Stimulated activated effector memory CD8-positive, alpha-beta T cell treated with anti-CD3 and anti-CD28 coated beads, Interleukin-12 subunit alpha, Interleukin-12 subunit beta, amount 100 ng/mL, for 72 hours (primary cell): ENCODE results near the gene UGT1A8.
A peak's percentile ranks its signal among the peaks of the same experiment; 100 is the strongest.

Experiments used
- ATAC-seq: fragments of 150-1000 bp; cut with Tn5 transposase; 2 replicates; pipeline ENCODE4 v1.10.0; 2021
- DNase-seq, 2 donors: peaks; one replicate each; pipeline ENCODE4 v3.0.0; 2021 to 2022; ENCODE audit warnings: low spot score in 2 of 2
- H3K27ac Mint-ChIP-seq: one replicate; pipeline ENCODE4 v1.8.0; 2022; ENCODE audit warnings: mild to moderate bottlenecking, mixed read lengths
- H3K36me3 Mint-ChIP-seq: one replicate; pipeline ENCODE4 v1.8.0; 2022; ENCODE audit warnings: mild to moderate bottlenecking, mixed read lengths
- H3K4me1 Mint-ChIP-seq: one replicate; pipeline ENCODE4 v1.8.0; 2022; ENCODE audit warnings: mixed read lengths
- H3K4me3 Mint-ChIP-seq: one replicate; pipeline ENCODE4 v1.8.0; 2022; ENCODE audit warnings: mild to moderate bottlenecking, mixed read lengths
- H3K9me3 Mint-ChIP-seq: one replicate; pipeline ENCODE4 v1.8.0; 2022; ENCODE audit warnings: mixed read lengths

The UGT1A8 gene

DNA sequence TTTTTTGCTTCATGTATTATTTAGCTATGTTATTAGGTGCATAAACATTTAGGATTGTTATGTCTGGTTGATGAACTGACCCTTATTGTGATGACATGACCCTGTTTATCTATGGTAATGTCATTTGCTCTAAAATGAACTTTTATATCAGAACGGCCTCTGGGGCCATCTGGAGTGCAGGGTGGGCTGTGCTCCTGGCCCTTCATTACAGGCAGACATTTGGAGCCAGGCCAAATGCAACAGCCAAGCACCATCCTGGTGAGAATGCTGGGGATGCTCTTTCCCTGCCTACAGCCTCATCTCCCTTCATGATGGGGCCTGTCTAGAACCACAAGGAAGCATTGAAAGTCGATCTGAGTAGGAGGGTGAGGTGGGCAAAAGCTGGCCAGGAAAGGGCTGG is 198.9 kb downstream of the UGT1A8 start:
- Mint-ChIP-seq H3K27ac (no peak overlapping the region), H3K36me3 (no peaks in the 10 kb centered on the region)
- no peak for ATAC-seq

DNA sequence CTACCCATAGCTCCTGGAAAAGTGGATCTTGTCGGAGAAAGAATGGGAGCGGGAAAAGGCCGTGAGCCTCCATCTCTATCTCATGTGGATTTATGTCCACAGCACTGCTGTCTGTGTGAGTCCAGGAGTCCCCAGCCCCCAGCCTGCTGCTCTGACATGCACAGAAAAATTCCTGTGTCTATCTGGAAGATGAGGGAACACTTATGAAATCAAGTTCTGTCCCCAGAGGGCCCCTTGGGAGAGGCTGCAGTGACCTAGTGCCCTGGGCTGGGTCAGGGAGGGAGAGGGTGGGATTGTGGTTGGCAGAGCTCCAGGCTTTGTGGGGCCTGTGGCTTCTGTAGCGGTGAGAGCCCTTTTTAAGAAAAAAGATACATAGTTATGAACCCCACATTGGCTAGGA is 199.3 kb downstream of the UGT1A8 start:
- Mint-ChIP-seq H3K27ac (no peak overlapping the region), H3K36me3 (no peaks in the 10 kb centered on the region), H3K9me3 (no peaks in the 10 kb centered on the region), H3K4me1 (peaks cover 4% of the 10 kb centered on the region), H3K4me3 (no peak overlapping the region)
- ATAC-seq (no peak), DNase-seq (no peak)

More for the DNA sequence above, 198.9 kb downstream of the UGT1A8 start:
- Mint-ChIP-seq H3K4me1 (peaks cover 4% of the 10 kb centered on the region), H3K4me3 (no peak overlapping the region), H3K9me3 (no peaks in the 10 kb centered on the region)
- DNase-seq: no peak

GRCh38 chr2:233817361-233817911 is 200.0 kb downstream of the UGT1A8 start:
- ATAC-seq (no peak), DNase-seq (no peak)
- Mint-ChIP-seq H3K4me1 (peaks cover 4% of the 10 kb centered on the region), H3K27ac (no peak overlapping the region), H3K4me3 (no peak overlapping the region), H3K9me3 (no peaks in the 10 kb centered on the region), H3K36me3 (no peaks in the 10 kb centered on the region)

DNA sequence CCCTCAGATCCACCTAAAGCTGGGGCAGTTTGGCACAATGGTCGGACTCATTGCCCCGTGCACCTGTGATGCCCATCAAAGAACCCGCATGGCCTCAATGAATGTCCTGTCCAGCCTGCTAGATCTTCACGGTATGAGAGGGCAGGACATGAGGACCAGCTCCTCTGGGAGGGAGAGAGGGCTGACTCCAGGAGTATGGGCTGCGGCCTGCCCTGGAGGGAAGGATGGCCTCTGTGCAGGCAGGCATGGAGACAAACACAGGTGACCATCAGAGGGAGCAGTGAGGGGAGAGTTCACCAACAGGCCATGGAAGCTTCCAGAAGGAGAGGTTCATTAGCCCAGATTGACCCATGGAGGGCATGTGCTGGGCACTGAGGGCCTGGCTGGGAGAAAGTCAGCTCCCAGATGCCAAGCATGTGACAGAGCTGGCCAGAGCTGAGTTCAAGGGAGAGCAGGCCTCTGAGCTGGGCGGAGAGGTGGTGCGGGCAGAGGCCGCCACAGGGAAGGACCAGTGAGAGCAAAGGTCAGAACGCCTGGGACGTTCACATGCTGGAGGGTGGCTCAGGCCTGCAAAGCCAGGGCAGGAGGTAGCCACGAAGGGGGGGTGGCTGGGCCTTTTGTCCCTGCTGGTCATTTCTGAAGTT is 200.7 kb downstream of the UGT1A8 start:
- H3K9me3 Mint-ChIP-seq: no peaks in the 10 kb centered on the region
- H3K36me3 Mint-ChIP-seq: no peaks in the 10 kb centered on the region
- H3K27ac Mint-ChIP-seq: no peak overlapping the region
- H3K4me3 Mint-ChIP-seq: no peak overlapping the region
- ATAC-seq: no peak
- DNase-seq: no peak
- peaks cover 4% of the 10 kb centered on the region for H3K4me1 Mint-ChIP-seq

DNA sequence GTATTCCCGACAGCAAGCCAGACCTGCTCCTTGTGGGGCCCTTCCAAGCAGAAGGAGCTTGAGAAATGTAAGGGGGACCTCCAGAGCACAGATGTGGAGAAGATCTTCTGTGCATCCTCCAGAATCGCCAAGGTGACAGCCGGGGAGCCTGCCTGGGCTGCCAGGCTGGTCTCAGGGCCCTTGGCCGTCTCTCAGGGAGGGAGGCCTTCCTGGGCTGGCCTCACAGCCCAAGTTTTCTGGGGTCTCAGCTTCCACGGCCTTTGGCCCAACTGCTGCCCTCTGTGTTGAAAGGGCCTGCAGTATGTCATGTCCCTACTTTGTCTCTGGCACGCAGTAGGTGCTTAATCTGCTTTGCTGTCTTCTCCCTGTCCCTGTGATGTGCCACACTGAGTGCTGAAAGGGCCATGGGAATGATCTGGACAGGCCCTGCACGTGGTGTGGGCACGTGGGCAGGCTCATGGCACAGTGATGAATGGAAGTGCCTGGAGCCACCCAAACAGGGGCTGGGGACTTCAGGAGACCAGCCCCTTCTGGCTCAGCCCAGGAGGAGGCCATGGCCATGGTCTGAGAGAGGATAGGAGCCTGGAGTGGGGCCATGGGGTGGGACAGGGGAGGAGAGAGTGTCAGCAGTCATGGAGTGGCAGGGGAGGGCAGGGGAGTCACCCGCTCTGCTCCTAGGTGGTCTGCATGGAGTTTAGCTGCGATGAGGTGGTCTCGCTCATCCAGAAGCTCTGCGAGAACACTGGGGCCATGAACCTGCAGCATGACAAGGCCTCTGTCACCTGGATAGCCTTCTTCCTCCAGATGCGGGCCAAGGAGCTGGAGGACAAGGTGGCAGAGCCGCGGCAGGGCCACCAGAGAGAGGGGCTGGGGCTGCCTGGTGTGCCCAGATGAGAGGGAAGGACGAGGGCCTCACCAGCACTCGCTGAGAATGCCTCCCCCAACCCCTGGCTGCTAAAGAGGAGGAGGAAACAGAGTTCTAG is 201.5 kb downstream of the UGT1A8 start:
- Mint-ChIP-seq H3K36me3 (no peaks in the 10 kb centered on the region), H3K9me3 (no peaks in the 10 kb centered on the region), H3K27ac (no peak overlapping the region), H3K4me1 (peaks cover 4% of the 10 kb centered on the region), H3K4me3 (no peak overlapping the region)
- DNase-seq (no peak), ATAC-seq (no peak)

- no peak overlapping the region for H3K4me3 Mint-ChIP-seq
- no peaks in the 10 kb centered on the region for H3K9me3 Mint-ChIP-seq
- DNase-seq (no peak), ATAC-seq (peak; percentile 17)
- no peaks in the 10 kb centered on the region for H3K36me3 Mint-ChIP-seq
- H3K27ac Mint-ChIP-seq: no peak overlapping the region
- H3K4me1 Mint-ChIP-seq: peaks cover 4% of the 10 kb centered on the region
Measured at GRCh38 chr2:233819884-233820773, 202.7 kb downstream of the UGT1A8 start.

GRCh38 chr2:233820774-233821105 is 203.3 kb downstream of the UGT1A8 start:
- no peaks in the 10 kb centered on the region for H3K9me3 Mint-ChIP-seq

DNA sequence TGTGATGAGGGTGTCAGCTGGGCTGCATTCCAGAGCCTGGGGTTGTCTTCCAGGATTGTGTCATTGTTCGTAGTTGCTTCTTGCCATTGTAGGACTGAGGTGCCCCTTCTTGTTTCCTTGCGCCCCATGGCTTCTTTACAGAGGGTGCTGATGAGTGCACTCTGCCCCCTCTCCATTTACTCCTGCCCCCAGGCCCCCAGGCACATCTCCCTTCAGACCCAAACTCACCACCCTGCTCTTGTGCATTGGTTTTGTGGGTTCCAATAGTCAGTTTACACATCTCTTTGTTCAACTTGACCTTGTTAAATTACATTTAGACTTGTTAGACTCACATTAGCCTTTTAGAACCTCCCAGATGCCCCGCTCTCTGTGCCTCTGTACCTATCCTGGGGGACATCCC is 203.8 kb downstream of the UGT1A8 start:
- no peak overlapping the region for H3K4me3 Mint-ChIP-seq
- H3K4me1 Mint-ChIP-seq: peaks cover 4% of the 10 kb centered on the region
- no peak for ATAC-seq
- no peaks in the 10 kb centered on the region for H3K9me3 Mint-ChIP-seq
- DNase-seq: no peak
- no peaks in the 10 kb centered on the region for H3K36me3 Mint-ChIP-seq
- H3K27ac Mint-ChIP-seq: no peak overlapping the region

More at GRCh38 chr2:233820774-233821105, 203.3 kb downstream of the UGT1A8 start:
- H3K27ac Mint-ChIP-seq: no peak overlapping the region
- no peaks in the 10 kb centered on the region for H3K36me3 Mint-ChIP-seq
- DNase-seq (no peak), ATAC-seq (no peak)
- no peak overlapping the region for H3K4me3 Mint-ChIP-seq
- H3K4me1 Mint-ChIP-seq: peaks cover 4% of the 10 kb centered on the region

DNA sequence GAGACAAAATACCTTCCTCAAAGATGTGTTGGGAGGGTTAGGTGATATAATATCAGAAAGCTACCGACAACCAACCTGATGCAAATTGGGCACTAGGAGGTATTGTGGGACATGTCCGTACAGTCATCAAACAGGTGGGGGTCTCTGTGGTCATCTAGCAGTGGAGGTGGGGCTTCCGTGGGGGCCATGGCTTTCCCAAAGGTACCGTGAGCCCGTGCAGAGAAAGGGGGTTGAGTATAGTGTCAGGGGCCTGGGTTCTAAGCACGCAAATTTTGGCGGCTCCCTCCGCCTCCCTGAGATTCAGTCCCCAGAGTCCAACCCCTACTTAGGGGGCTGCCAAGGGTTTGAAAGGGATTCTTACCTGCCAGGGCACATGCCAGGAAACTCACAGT is 204.3 kb downstream of the UGT1A8 start:
- Mint-ChIP-seq H3K27ac (no peak overlapping the region), H3K4me3 (no peak overlapping the region), H3K36me3 (no peaks in the 10 kb centered on the region), H3K9me3 (no peaks in the 10 kb centered on the region), H3K4me1 (peaks cover 4% of the 10 kb centered on the region)
- DNase-seq (no peak), ATAC-seq (no peak)

GRCh38 chr2:233822101-233822771 is 204.8 kb downstream of the UGT1A8 start:
- H3K4me3 Mint-ChIP-seq: no peak overlapping the region
- DNase-seq (no peak), ATAC-seq (no peak)
- H3K27ac Mint-ChIP-seq: no peak overlapping the region
- no peaks in the 10 kb centered on the region for H3K36me3 Mint-ChIP-seq
- peaks cover 4% of the 10 kb centered on the region for H3K4me1 Mint-ChIP-seq
- no peaks in the 10 kb centered on the region for H3K9me3 Mint-ChIP-seq
